Hepatocyte (in vitro differentiated cells): Measurements from ENCODE around the gene ATXN1. TPM values are rescaled to one million over a fixed set of nuclear protein-coding genes. Genes with fewer than 3 reads are reported as not detected.

Experiments used
- DNase-seq: peaks from one replicate; pipeline ENCODE4 v3.0.0-alpha.2; 2016; ENCODE audit warnings: low spot score
- H2AFZ ChIP-seq: fragments of 200-600 bp; sonication (generic); 2 replicates; pipeline ENCODE4 v1.6.0; 2016; ENCODE audit warnings: antibody characterized with exemption, mild to moderate bottlenecking
- H3K27ac ChIP-seq: fragments of 200-600 bp; sonication (generic); 2 replicates; pipeline ENCODE4 v1.5.1; 2016; ENCODE audit warnings: mild to moderate bottlenecking
- H3K27me3 ChIP-seq: fragments of 200-600 bp; sonication (generic); 2 replicates; pipeline ENCODE4 v1.6.1; 2016
- H3K36me3 ChIP-seq: fragments of 200-600 bp; sonication (generic); replicated peaks from 2 replicates; pipeline ENCODE4 v1.5.1; 2016; ENCODE audit warnings: low read depth; ENCODE audit not compliant: insufficient read depth
- H3K4me1 ChIP-seq: fragments of 200-600 bp; sonication (generic); 2 replicates; pipeline ENCODE4 v1.5.1; 2016; ENCODE audit warnings: mild to moderate bottlenecking, moderate library complexity; ENCODE audit not compliant: insufficient read depth
- H3K4me2 ChIP-seq: fragments of 200-600 bp; sonication (generic); 2 replicates; pipeline ENCODE4 v1.6.0; 2016
- H3K4me3 ChIP-seq: fragments of 200-600 bp; sonication (generic); 2 replicates; pipeline ENCODE4 v1.5.1; 2016; ENCODE audit warnings: mild to moderate bottlenecking
- H3K79me2 ChIP-seq: fragments of 200-600 bp; sonication (generic); 2 replicates; pipeline ENCODE4 v1.6.0; 2017; ENCODE audit warnings: mild to moderate bottlenecking
- H3K9me2 ChIP-seq: fragments of 200-600 bp; sonication (generic); replicated peaks from 2 replicates; pipeline ENCODE4 v1.6.0; 2017; ENCODE audit warnings: mild to moderate bottlenecking; ENCODE audit not compliant: insufficient read depth
- H3K9me3 ChIP-seq: fragments of 200-600 bp; sonication (generic); 2 replicates; pipeline ENCODE4 v1.5.1; 2016; ENCODE audit warnings: low read depth, mild to moderate bottlenecking
- H4K20me1 ChIP-seq: fragments of 200-600 bp; sonication (generic); 2 replicates; pipeline ENCODE4 v1.6.0; 2016; ENCODE audit warnings: mild to moderate bottlenecking; ENCODE audit not compliant: insufficient read depth, poor library complexity, severe bottlenecking
- EZH2 ChIP-seq: fragments of 200-600 bp; sonication (generic); IDR thresholded peaks from 2 replicates; pipeline ENCODE4 v1.6.1; 2016; ENCODE audit warnings: antibody characterized with exemption, mild to moderate bottlenecking, borderline replicate concordance
- EZH2phosphoT487 ChIP-seq: fragments of 200-600 bp; sonication (generic); IDR thresholded peaks from one replicate; pipeline ENCODE4 v1.6.1; 2018; ENCODE audit warnings: antibody characterized with exemption, mild to moderate bottlenecking, low read depth, moderate library complexity; ENCODE audit not compliant: unreplicated experiment, severe bottlenecking
- WGBS: methylation state at CpG from one replicate; pipeline ENCODE4 v1.1.6; 2016; ENCODE audit warnings: low lambda C conversion rate; ENCODE audit errors: missing lambda C conversion rate; 5-methylcytosine and 5-hydroxymethylcytosine counted together
- polyA plus RNA-seq: library from polyadenylated mRNA; unstranded; fragments of >200 nt; fragmentation: Nextera tagmentation; extraction: Ambion mirVana; gene quantifications from 2 replicates; pipeline ENCODE4 v1.2.1, GENCODE V29; 2016
- total RNA-seq: library from RNA; depleted of rRNA; stranded (reverse); fragments of >200 nt; gene quantifications from 2 replicates; pipeline ENCODE4 v1.2.3, GENCODE V29; 2014
- TF ChIP-seq, protein P1 (sequence below): fragments of 200-600 bp; sonication (generic); IDR thresholded peaks from 2 replicates; pipeline ENCODE4 v1.5.1; 2016; ENCODE audit warnings: antibody characterized with exemption, mild to moderate bottlenecking; ENCODE audit not compliant: poor library complexity

The ATXN1 gene
- total and polyA plus RNA-seq, 2 experiments from 2014 or later, result 14.7 to 32.6 TPM

DNA sequence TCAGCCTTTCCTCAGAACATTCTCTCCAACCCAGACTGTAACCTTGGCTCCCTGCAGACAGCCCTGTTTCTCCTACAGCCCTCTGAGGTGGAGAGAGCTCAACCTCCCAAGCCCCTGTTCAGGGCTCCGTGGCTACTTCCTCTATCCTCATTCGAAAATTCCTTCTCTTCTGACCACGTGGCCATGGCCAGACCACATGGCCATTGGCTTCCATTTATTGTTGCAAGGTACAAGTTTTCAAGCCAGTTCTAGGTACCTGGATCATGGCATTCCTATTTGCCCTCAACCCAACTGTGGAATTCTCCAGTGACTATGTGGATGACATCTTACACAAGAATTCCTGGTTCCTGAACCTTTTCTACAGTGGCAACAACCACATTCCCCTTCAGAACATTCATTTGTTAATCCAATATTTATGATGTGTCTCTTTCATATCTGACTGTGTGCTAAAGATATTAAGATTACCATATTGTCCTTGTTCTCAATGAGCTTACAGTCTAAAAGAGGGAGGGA is 361.0 kb downstream of the ATXN1 start:
- Histone ChIP-seq H3K4me3 (no peak overlapping the region), H3K27me3 (no peaks in the 10 kb centered on the region), H3K27ac (no peak overlapping the region), H3K79me2 (peaks cover 2% of the 10 kb centered on the region), H2AFZ (no peak overlapping the region), H3K4me1 (peaks cover 18% of the 10 kb centered on the region), H3K9me2 (no peaks in the 10 kb centered on the region), H3K36me3 (no peaks in the 10 kb centered on the region), H3K4me2 (no peak overlapping the region), H3K9me3 (no peaks in the 10 kb centered on the region), H4K20me1 (no peaks in the 10 kb centered on the region)
- no peak for DNase-seq
- TF ChIP-seq EZH2 (no peak), EZH2phosphoT487 (no peak)
- TF ChIP-seq, protein P1, sequence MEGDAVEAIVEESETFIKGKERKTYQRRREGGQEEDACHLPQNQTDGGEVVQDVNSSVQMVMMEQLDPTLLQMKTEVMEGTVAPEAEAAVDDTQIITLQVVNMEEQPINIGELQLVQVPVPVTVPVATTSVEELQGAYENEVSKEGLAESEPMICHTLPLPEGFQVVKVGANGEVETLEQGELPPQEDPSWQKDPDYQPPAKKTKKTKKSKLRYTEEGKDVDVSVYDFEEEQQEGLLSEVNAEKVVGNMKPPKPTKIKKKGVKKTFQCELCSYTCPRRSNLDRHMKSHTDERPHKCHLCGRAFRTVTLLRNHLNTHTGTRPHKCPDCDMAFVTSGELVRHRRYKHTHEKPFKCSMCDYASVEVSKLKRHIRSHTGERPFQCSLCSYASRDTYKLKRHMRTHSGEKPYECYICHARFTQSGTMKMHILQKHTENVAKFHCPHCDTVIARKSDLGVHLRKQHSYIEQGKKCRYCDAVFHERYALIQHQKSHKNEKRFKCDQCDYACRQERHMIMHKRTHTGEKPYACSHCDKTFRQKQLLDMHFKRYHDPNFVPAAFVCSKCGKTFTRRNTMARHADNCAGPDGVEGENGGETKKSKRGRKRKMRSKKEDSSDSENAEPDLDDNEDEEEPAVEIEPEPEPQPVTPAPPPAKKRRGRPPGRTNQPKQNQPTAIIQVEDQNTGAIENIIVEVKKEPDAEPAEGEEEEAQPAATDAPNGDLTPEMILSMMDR, result no peak
- 94% methylated on average over 3 of the region's 3 CpGs for WGBS

DNA sequence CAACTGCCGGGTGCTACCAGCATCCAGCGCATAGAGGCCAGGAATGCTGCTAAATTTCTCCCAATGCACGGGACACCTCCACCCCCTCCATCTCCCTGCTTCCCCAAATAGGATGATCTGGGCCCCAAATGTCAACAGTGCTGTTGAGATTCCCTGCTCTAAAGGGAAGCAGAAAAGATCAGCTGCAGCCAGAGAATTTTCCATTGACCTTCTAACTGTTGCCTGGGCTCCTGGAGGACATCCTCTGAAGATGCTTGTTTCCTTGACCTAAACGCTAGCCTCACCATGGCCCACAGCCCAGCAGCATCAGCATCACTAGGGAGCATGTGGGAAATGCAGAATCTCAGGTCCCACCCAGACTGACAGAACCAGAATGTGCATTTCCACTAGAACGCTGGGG is 361.6 kb downstream of the ATXN1 start:
- DNase-seq, result no peak
- no peaks in the 10 kb centered on the region for H3K9me2 ChIP-seq
- TF ChIP-seq, protein P1, result no peak
- TF ChIP-seq EZH2phosphoT487, result no peak
- H3K79me2 ChIP-seq, result peaks cover 2% of the 10 kb centered on the region
- 97% methylated on average over 5 of the region's 5 CpGs for WGBS
- no peak overlapping the region for H3K4me2 ChIP-seq
- no peaks in the 10 kb centered on the region for H3K27me3 ChIP-seq
- peaks cover 18% of the 10 kb centered on the region for H3K4me1 ChIP-seq
- no peak overlapping the region for H3K4me3 ChIP-seq
- H3K36me3 ChIP-seq, result no peaks in the 10 kb centered on the region
- no peak overlapping the region for H3K27ac ChIP-seq
- H2AFZ ChIP-seq, result no peak overlapping the region
- H3K9me3 ChIP-seq, result no peaks in the 10 kb centered on the region
- no peaks in the 10 kb centered on the region for H4K20me1 ChIP-seq

DNA sequence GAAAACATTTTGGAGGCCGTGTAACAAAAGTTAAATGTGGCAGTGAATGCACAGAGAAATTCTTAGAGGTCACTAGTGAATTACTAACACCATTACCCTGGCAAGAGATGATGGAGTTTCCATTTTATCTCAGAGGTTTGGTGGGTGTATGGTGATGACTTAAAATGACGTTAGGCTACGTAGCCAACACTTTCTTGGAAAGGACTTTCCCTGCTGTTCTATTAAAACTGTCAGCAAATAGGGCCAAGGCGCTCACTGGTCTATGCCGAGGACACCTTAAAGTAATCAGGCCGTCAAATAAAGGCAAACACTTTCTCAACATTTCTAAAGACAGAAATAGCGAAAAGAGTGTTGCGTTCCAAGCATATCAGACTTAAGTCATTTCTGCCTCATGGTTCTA is 362.1 kb downstream of the ATXN1 start:
- Histone ChIP-seq H3K4me3 (no peak overlapping the region), H3K79me2 (peaks cover 2% of the 10 kb centered on the region), H3K4me2 (no peak overlapping the region), H3K9me2 (no peaks in the 10 kb centered on the region), H2AFZ (no peak overlapping the region), H3K27ac (no peak overlapping the region), H3K4me1 (peaks cover 15% of the 10 kb centered on the region), H3K9me3 (no peaks in the 10 kb centered on the region), H3K27me3 (no peaks in the 10 kb centered on the region), H4K20me1 (no peaks in the 10 kb centered on the region), H3K36me3 (no peaks in the 10 kb centered on the region)
- no peak for DNase-seq
- WGBS, result 83% methylated on average over 8 of the region's 8 CpGs
- TF ChIP-seq, protein P1, result no peak
- TF ChIP-seq EZH2phosphoT487, result no peak
- TF ChIP-seq EZH2, result no peak

DNA sequence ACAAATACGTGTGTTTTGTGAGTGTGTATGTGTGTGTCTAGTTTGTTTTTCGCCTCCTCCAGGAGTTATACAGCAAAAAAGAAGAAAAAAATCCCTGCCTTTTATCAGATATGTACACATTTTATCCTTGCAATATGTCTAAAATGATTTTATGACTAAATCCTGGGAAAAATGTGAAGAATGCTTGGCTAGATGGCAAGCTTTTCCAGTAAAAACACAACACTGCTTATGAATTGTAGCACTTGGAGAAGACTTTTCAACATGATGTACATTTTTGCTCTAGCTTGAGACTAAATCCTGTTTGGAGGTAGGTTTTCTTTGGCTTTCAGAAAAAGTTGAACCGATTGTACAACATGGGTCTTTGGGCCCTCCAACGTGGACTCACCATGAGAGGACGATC is 362.7 kb downstream of the ATXN1 start:
- Histone ChIP-seq H3K9me2 (no peaks in the 10 kb centered on the region), H3K79me2 (peaks cover 2% of the 10 kb centered on the region), H3K27me3 (no peaks in the 10 kb centered on the region), H3K4me3 (no peak overlapping the region), H3K4me1 (peaks cover 12% of the 10 kb centered on the region), H3K4me2 (no peak overlapping the region), H4K20me1 (no peaks in the 10 kb centered on the region), H2AFZ (no peak overlapping the region), H3K9me3 (no peaks in the 10 kb centered on the region), H3K27ac (no peak overlapping the region), H3K36me3 (no peaks in the 10 kb centered on the region)
- TF ChIP-seq EZH2 (no peak), EZH2phosphoT487 (no peak)
- TF ChIP-seq, protein P1, result no peak
- WGBS, result 86% methylated on average over 5 of the region's 5 CpGs
- DNase-seq, result no peak
